Measurements from ENCODE around the gene FBN1.

Gene FBN1
- total RNA-seq: 0.31 to 1.9 reads per million in 2 donors

- DNase-seq: peak in 1 of 5 experiments; percentile 55
Observed at GRCh38 chr15:48645558-48646330, at the start of gene FBN1. FBN1 (minus strand) TSS chr15:48645709; CDS start chr15:48644769, 940 bp downstream.

GRCh38 chr15:48693484-48693883 lies 48.0 kb upstream of the FBN1 start:
- no peak for DNase-seq

DNA sequence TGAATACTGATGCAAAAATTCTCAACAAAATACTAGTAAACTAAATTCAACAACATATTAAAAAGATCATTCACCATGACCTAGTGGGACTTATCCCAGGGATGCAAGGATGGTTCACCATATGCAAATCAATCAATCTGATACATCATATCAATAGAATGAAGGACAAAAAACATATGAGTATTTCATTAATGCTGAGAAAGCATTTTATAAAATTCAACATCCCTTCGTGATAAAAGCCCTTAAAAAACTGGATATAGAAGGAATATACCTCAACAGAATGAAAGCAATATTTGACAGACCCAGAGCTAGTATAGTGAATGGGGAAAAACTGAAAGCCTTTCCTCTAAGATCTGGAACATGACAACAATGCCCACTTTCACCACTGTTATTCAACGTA lies 43.0 kb upstream of the FBN1 start:
- no peak for DNase-seq

DNA sequence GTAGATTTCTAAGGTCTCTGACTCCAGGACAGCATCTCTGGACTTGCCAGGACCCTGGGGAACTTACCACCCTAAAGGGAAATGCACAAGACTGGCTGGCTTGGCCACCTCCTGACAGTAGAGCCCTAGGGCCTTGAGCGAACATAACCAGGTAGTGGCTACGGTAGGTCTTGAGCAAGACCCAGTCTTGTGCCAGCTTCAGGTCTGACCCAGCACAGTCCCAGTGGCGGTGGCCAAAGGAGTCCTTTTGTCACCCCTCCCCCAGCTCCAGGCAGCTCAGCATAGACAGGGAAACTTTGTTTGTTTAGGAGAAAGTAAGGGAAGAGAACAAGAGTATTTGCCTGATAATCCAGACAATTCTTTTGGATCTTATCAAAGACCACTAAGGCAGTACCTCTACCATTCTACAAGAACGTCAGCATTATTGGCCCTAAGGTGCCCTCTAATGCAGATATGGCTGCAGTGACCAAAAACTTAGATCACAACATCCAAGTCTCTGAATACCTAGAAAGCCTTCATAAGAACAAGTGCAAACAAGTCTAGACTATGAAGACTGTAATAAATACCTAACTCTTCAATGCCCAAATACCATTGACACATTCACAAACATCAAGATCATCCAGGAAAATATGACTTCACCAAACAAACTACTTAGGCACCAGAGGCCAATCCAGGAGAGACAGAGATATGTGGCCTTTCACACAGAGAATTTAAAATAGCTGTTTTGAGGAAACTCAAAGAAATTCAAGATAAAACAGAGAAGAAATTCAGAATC lies 38.7 kb upstream of the FBN1 start:
- no peak for DNase-seq

DNA sequence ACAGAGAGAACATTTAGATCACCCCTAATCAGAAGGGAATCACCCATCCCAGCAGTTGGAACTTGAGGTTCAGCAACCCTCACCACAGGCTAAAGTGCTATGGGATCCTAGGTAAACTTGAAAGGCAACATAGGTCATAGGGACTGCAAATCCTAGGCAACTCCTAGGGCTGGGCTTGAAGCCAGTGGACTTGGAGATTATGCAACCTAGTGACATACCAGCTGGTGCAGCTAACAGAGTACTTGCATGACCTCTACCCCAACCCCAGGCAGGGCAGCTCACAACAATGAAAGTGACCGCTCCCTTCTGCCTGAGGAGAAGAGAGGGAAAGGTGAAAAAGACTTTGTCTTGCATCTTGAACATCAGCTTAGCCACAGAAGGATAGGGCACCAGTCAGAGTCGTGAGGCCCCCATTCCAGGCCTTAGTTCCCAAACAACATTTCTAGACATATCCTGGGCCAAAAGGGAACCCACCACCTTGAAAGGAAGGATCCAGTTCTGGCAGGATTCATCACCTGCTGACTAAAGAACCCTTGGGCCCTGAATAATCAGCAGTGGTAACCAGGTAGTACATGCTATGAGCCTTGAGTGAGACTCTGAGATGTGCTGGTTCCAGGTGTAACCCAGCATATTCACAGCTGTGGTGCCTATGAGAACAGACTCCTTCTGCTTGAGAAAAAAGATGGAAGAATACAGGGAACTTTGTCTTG lies 37.6 kb upstream of the FBN1 start:
- DNase-seq: no peak

DNA sequence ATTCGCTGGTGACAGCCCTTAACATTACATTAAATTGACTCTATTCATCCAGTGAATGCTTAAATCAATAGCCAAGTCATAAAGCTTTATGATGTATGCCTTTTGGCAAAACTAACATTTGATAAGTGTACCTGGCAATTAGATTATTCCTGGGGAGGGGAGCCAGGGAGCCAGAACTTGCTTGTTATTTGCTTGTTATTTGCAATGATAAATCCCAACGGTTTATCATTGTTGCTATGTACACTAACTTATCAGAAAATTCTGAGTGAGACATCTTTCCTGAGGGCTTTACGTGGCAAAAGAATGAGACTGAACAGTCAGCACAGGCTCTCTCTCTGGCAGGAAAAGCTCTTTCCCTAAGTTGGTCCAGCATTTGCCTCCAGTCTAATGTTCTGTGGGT lies 35.8 kb upstream of the FBN1 start:
- DNase-seq: no peak

GRCh38 chr15:48680841-48681240 lies 35.3 kb upstream of the FBN1 start:
- no peak for DNase-seq

DNA sequence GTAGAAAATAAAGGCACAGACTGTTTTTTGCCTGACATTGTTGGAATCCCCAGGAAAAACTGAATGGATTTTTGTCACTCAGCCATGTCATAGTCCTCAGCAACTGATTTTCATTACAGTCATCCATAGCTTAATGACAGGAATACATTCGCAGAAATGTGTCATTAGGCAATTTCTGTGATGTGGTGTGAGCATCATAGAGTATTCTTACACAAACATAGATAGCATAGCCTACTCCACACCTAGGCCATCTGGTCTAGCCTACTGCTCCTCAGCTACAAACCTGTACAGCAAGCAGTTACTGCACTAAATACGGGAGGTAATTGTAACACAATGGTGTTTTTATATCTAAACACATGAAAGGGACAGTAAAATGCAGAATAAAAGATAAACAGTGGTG lies 34.4 kb upstream of the FBN1 start:
- no peak for DNase-seq

DNA sequence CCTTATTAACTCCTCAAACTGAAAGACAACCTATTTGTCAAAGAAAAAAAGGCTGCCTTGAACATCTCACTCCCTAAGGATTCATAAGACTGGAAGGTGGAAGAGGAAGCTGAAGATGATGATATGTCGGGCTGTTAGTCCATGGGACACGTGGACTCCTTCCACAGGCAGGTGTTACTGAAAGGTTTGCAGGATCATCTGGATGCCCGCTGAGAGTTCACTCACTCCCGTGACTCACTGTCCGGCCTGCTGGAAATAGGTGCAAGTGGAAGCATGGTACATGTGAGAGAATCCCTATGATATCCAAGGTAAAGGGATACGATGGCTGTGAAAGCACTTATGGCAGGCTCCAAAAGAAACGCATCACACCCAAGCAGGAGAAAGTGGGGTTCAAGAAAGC lies 33.3 kb upstream of the FBN1 start:
- no peak for DNase-seq

GRCh38 chr15:48677821-48678220 lies 32.3 kb upstream of the FBN1 start:
- DNase-seq: no peak

- DNase-seq: no peak
Observed at GRCh38 chr15:48675436-48675835, 29.9 kb upstream of the FBN1 start.

- DNase-seq: no peak
Observed at GRCh38 chr15:48674876-48675275, 29.4 kb upstream of the FBN1 start.

GRCh38 chr15:48672206-48672605 lies 26.7 kb upstream of the FBN1 start:
- DNase-seq: no peak

DNA sequence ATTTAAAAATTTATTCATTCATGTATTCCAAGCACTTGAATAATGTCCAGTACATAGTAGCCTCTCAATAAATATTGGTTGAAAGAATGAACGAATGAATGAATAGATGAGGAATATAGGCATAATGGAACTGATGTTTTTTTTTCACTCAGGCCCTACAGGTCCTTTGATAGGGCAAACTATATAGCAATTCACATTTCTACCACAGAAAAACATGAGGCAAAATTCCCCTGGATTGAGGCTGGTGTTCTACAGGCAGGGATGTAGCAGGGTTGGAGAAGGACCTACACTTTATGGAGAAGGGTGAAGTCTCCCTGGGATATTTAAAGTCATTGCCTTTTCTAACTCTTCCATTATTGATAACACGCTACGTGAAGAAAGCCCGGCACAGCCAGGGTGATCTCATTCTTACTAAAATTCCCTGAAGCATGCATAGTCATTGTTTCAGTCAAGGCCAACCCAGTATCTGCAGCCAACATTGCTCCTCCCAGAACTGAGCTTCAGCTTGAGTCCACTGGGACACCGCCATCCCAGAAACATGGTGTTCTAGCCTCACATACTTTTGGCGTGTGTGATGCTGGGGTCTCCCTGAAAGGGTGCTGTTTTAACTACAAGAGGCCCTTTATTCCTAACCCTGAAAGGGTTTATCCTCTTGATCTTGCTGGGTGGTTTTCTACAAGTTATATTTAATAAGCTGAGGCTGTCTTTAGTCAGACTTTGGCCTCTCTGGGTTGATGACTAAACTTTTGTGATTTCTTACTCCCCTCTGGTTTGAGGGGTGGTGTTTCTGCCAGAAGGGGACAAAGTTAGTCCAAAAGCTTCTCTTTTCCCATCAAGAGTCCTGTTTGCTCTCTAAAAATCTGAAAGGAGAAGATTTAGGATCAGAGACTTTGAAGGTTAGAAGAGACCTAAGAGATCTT lies 25.9 kb upstream of the FBN1 start:
- DNase-seq: no peak

DNA sequence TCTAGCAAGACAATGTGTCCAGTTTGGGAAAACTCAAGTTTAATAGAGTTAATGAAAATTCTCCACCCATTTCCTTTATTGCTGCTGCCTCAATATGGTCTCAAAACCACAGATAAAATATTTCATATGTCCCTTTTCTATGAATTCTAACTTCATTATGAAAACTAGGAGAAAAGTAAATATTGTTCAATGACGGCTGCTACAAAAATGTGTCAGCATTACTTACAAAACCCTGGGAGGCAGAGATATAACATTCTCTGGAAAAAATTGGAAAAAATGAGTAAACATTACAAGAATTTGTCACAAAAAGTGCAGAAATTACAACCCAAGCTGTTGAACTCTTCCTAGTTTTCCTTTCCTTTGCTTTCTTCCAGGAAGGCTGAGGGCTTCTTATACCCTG lies 22.2 kb upstream of the FBN1 start:
- no peak for DNase-seq

DNA sequence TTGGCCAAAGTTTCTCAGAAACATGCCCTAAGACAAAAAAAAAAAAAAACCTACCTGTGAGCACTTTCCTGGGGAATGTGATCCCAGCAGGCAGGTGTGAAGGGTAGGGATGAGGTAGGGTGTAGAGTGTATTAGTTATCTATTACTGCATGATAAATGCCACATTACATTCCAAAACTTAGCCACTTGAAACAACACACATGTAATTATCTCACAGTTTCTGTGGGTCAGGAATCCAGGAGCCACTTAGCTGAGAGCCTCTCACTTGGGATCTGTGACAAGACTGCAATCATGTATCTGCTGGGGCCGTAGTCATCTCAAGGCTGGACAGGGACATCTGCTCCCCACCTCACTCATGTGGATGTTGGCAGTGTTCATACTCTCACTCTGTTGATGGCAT lies 18.9 kb upstream of the FBN1 start:
- DNase-seq: no peak

- DNase-seq: no peak
Observed at GRCh38 chr15:48657950-48658591, 12.6 kb upstream of the FBN1 start.

DNA sequence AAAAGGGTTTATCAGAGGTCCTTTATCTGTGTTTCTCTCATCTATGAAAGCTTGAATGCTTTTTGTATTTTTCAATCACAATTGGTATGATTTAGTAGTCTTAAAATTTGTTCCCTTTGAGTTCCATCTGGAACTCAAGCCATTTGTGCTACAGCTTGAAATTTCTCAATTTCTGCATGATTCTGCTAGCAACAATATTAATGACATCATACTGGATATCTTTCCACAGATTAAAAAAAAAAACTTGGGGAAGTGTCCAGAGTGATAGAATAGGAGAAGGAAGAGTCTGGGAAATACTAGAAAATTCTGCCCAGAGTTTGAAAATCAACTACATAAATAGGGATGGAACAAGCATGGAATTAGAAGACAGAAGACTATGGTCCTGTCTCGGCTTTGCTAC lies 9.3 kb upstream of the FBN1 start:
- no peak for DNase-seq

- no peak for DNase-seq
Observed at GRCh38 chr15:48653913-48654670, 8.6 kb upstream of the FBN1 start.

DNA sequence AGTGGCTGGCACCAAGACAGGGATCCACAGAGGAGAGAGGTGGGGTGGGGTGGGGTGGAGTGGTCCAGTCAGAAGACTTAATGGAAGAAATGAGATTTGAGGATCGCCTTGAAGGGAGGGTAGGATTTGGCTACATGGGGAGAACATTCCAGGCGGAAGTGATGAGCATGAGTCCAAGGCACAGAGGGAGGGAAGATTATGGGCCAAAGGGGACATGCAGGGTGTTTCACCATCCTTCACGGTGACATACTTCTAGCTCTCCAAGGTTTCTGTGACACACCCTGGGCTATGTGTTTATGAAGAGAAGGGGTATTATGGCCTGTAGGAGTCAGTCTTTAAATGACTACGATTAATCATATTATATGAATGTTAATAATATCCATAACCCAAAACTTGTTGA lies 7.7 kb upstream of the FBN1 start:
- no peak for DNase-seq

- DNase-seq: no peak
Observed at GRCh38 chr15:48652510-48653076, 7.1 kb upstream of the FBN1 start.

All from T-helper 2 cell (primary cell).